HepG2 (cell line): ENCODE results near the gene ZNF507. TPM values are rescaled to one million over a fixed set of nuclear protein-coding genes. Genes with fewer than 3 reads are reported as not detected.
A peak's percentile ranks its signal among the peaks of the same experiment; 100 is the strongest.

ENCODE experiments used
- ARID5B ChIP-seq: IDR thresholded peaks from 2 replicates; pipeline ENCODE4 v1.4.0; 2020; ENCODE audit warnings: mild to moderate bottlenecking, missing genetic modification reagents
- ATF7 ChIP-seq, 2 experiments: fragments of 450-650 bp in 1 of 2; sonication (generic) in 1 of 2; formaldehyde crosslinking in 1 of 2; IDR thresholded peaks; 2 replicates each; pipeline versions ENCODE4 v1.4.0 to v1.6.1; 2016 to 2020; ENCODE audit warnings: antibody characterized with exemption in 1 of 2, mild to moderate bottlenecking in 1 of 2, missing genetic modification reagents in 1 of 2
- CBX5 ChIP-seq: sonication (generic); formaldehyde crosslinking; IDR thresholded peaks from 2 replicates; pipeline ENCODE4 v1.4.0; 2020; ENCODE audit warnings: missing genetic modification reagents, borderline replicate concordance
- EZH2 ChIP-seq: conservative IDR thresholded peaks from 2 replicates; pipeline ENCODE4 v1.6.1; 2012; ENCODE audit warnings: mild to moderate bottlenecking, low read depth, low read length, moderate library complexity
- IRF1 ChIP-seq: sonication (generic); formaldehyde crosslinking; IDR thresholded peaks from 2 replicates; pipeline ENCODE4 v1.4.0; 2020; ENCODE audit warnings: low read depth, mild to moderate bottlenecking, missing genetic modification reagents
- MBNL3 ChIP-seq: fragments of 250-450 bp; sonication (Bioruptor Pico); conservative IDR thresholded peaks from 2 replicates; pipeline ENCODE4 v1.8.0; 2022; ENCODE audit warnings: mild to moderate bottlenecking, inconsistent platforms
- PHF20 ChIP-seq: sonication (generic); formaldehyde crosslinking; IDR thresholded peaks from 2 replicates; pipeline ENCODE4 v1.5.0; 2020; ENCODE audit warnings: mild to moderate bottlenecking, missing genetic modification reagents
- PHF8 ChIP-seq: sonication (generic); formaldehyde crosslinking; IDR thresholded peaks from 2 replicates; pipeline ENCODE4 v1.5.0; 2020; ENCODE audit warnings: missing genetic modification reagents
- POLR2AphosphoS5 ChIP-seq: IDR thresholded peaks from 2 replicates; pipeline ENCODE4 v1.6.1; 2012; ENCODE audit warnings: low read depth, low read length
- SMARCC2 ChIP-seq: fragments of 450-650 bp; IDR thresholded peaks from 2 replicates; pipeline ENCODE4 v1.6.1; 2017; ENCODE audit warnings: antibody characterized with exemption, mild to moderate bottlenecking
- TOPORS ChIP-seq: sonication (generic); formaldehyde crosslinking; IDR thresholded peaks from 2 replicates; pipeline ENCODE4 v1.8.0; 2023; ENCODE audit warnings: mild to moderate bottlenecking, missing genetic modification reagents
- ZBTB21 ChIP-seq: sonication (generic); formaldehyde crosslinking; IDR thresholded peaks from 2 replicates; pipeline ENCODE4 v1.4.0; 2020; ENCODE audit warnings: missing genetic modification reagents
- ZFP90 ChIP-seq: sonication (generic); formaldehyde crosslinking; IDR thresholded peaks from 2 replicates; pipeline ENCODE4 v1.8.0; 2022; ENCODE audit warnings: missing genetic modification reagents, mild to moderate bottlenecking, inconsistent platforms, borderline replicate concordance
- ZIK1 ChIP-seq: sonication (generic); formaldehyde crosslinking; IDR thresholded peaks from 2 replicates; pipeline ENCODE4 v1.5.0; 2020; ENCODE audit warnings: mild to moderate bottlenecking, low read depth, missing genetic modification reagents, borderline replicate concordance
- ZNF607 ChIP-seq: sonication (generic); formaldehyde crosslinking; IDR thresholded peaks from 2 replicates; pipeline ENCODE4 v1.5.1; 2020; ENCODE audit warnings: missing genetic modification reagents, mild to moderate bottlenecking, borderline replicate concordance
- ZNF646 ChIP-seq: sonication (generic); formaldehyde crosslinking; IDR thresholded peaks from 2 replicates; pipeline ENCODE4 v1.9.0; 2021; ENCODE audit warnings: mild to moderate bottlenecking, missing genetic modification reagents
- ZNF75D ChIP-seq: sonication (generic); formaldehyde crosslinking; IDR thresholded peaks from 2 replicates; pipeline ENCODE4 v1.8.1; 2023; ENCODE audit warnings: missing genetic modification reagents, mild to moderate bottlenecking, borderline replicate concordance
- ZNF761 ChIP-seq: sonication (generic); formaldehyde crosslinking; conservative IDR thresholded peaks from 2 replicates; pipeline ENCODE4 v1.4.0; 2020; ENCODE audit warnings: mild to moderate bottlenecking, missing genetic modification reagents
- ZNF777 ChIP-seq: sonication (generic); formaldehyde crosslinking; IDR thresholded peaks from 2 replicates; pipeline ENCODE4 v1.4.0; 2020; ENCODE audit warnings: missing genetic modification reagents
- polyA plus RNA-seq, 8 experiments: library from polyadenylated mRNA; depleted of rRNA in 3 of 8; stranded (reverse) in 7 of 8; unstranded in 1 of 8; fragments of >200 nt; fragmentation: Illumina TruSeq in 4 of 8; extraction: Trizol in 4 of 8; gene quantifications; 2 replicates each; pipeline versions ENCODE4 v1.2.1 to v1.2.3, GENCODE V29; 2011 to 2016; ENCODE audit warnings: low read depth in 4 of 8, missing spikeins in 1 of 8, mixed read lengths in 1 of 8; ENCODE audit not compliant: insufficient read depth in 1 of 8
- total RNA-seq, 5 experiments: library from RNA; depleted of rRNA; stranded (reverse); fragments of >200 nt; fragmentation: Illumina TruSeq; extraction: Trizol; gene quantifications; 2 replicates each; pipeline ENCODE4 v1.2.3, GENCODE V29; 2016; ENCODE audit warnings: low read depth in 1 of 5

Gene ZNF507
- total and polyA plus RNA-seq, 2 of the 13 experiments (the other 11 are each of a cell fraction or from before 2014, with no cell fraction given) = 7.3 to 10.9 TPM

GRCh38 chr19:32405431-32406160 lies 60.2 kb downstream of the ZNF507 start, which contains the start of gene DPY19L3 (continued):
- TF ChIP-seq CBX5 (CRISPR knock-in tag) = 0 out of 2 replicates have a peak, but pooled peaks have one; percentile 50
- TF ChIP-seq IRF1 (CRISPR knock-in tag) = no peak
- no peak for TF ChIP-seq SMARCC2
- no peak for TF ChIP-seq ATF7 (IDR thresholded peaks at IDR 0.05)
- TF ChIP-seq ATF7 (CRISPR knock-in tag; IDR thresholded peaks at IDR 0.05) = no peak
- TF ChIP-seq ZFP90 = no peak; the same call in 1 of the 2 replicates
- TF ChIP-seq PHF20 (CRISPR knock-in tag) = peak; percentile 81
- TF ChIP-seq ZIK1 (CRISPR knock-in tag) = no peak
- TF ChIP-seq PHF8 (CRISPR knock-in tag) = peak; percentile 97
- peak; percentile 90 for TF ChIP-seq ZNF777
- TF ChIP-seq MBNL3 = no peak
- peak; percentile 95 for TF ChIP-seq POLR2AphosphoS5
- no peak for TF ChIP-seq ZNF646 (CRISPR knock-in tag)
- TF ChIP-seq ZNF75D (CRISPR knock-in tag) = no peak
- TF ChIP-seq ZNF761 (CRISPR knock-in tag) = no peak
- no peak for TF ChIP-seq ZNF607 (CRISPR knock-in tag)
- TF ChIP-seq ZBTB21 (CRISPR knock-in tag) = no peak
- TF ChIP-seq EZH2 = no peak
- TF ChIP-seq ARID5B (CRISPR knock-in tag) = peak; percentile 26; the same call in 1 of the 2 replicates
- no peak for TF ChIP-seq TOPORS (CRISPR knock-in tag)
